Prostate gland (tissue), 2 donors: ENCODE measurements around the gene NUDT4B.
"Not testable (repeated sequence)": the region's sequence is repeated elsewhere in the genome, so short reads cannot be mapped to it uniquely, and the experiment has no call there.

Source experiments
- POLR2A ChIP-seq: fragments of 450-650 bp; IDR thresholded peaks from one replicate; pipeline ENCODE4 v1.6.1; 2016; ENCODE audit warnings: antibody characterized with exemption, mild to moderate bottlenecking
- POLR2AphosphoS5 ChIP-seq: sonication (generic); formaldehyde crosslinking; IDR thresholded peaks from one replicate; pipeline ENCODE4 v1.6.1; 2017; ENCODE audit warnings: antibody characterized with exemption
- TF ChIP-seq, protein P1 (sequence below), 4 experiments: fragments of 200-600 bp in 2 of 4; fragments of 450-650 bp in 2 of 4; sonication (generic) in 2 of 4; IDR thresholded peaks; 1 replicate in 3 of 4; 2 replicates in 1 of 4; pipeline ENCODE4 v1.5.1; 2016 to 2019; ENCODE audit warnings: antibody characterized with exemption in 4 of 4, mild to moderate bottlenecking in 2 of 4, moderate library complexity in 2 of 4

- TF ChIP-seq, protein P1, sequence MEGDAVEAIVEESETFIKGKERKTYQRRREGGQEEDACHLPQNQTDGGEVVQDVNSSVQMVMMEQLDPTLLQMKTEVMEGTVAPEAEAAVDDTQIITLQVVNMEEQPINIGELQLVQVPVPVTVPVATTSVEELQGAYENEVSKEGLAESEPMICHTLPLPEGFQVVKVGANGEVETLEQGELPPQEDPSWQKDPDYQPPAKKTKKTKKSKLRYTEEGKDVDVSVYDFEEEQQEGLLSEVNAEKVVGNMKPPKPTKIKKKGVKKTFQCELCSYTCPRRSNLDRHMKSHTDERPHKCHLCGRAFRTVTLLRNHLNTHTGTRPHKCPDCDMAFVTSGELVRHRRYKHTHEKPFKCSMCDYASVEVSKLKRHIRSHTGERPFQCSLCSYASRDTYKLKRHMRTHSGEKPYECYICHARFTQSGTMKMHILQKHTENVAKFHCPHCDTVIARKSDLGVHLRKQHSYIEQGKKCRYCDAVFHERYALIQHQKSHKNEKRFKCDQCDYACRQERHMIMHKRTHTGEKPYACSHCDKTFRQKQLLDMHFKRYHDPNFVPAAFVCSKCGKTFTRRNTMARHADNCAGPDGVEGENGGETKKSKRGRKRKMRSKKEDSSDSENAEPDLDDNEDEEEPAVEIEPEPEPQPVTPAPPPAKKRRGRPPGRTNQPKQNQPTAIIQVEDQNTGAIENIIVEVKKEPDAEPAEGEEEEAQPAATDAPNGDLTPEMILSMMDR (IDR thresholded peaks at IDR 0.05): not testable (repeated sequence)
- TF ChIP-seq POLR2AphosphoS5, POLR2A: not testable (repeated sequence)
Observed at GRCh38 chr1:148748563-148749334, at the start of gene NUDT4B.
